Measurements from ENCODE around the gene ZNF710.
A peak's percentile ranks its signal among the peaks of the same experiment; 100 is the strongest.

The ZNF710 gene

GRCh38 chr15:89997079-89997478 is 4.0 kb upstream of the ZNF710 start:
- no peak for DNase-seq (ENCODE audit: low read depth, low spot score)

GRCh38 chr15:89998141-89998661 is 2.9 kb upstream of the ZNF710 start:
- no peak for DNase-seq (ENCODE audit: low read depth, low spot score)

- no peak for DNase-seq (ENCODE audit: low read depth, low spot score)
Observed at GRCh38 chr15:89998923-89999675, 2.0 kb upstream of the ZNF710 start.

- DNase-seq (ENCODE audit: low read depth, low spot score) = no peak
Observed at GRCh38 chr15:89999676-90000185, 1.4 kb upstream of the ZNF710 start.

- DNase-seq (ENCODE audit: low read depth, low spot score) = no peak
Observed at GRCh38 chr15:90000186-90001001, 730 bp upstream of the ZNF710 start.

GRCh38 chr15:90001683-90002427 is 731 bp downstream of the ZNF710 start:
- peak; percentile 21 for DNase-seq (ENCODE audit: low read depth, low spot score)

GRCh38 chr15:90002428-90002844 is 1.3 kb downstream of the ZNF710 start:
- DNase-seq (ENCODE audit: low read depth, low spot score) = no peak

- no peak for DNase-seq (ENCODE audit: low read depth, low spot score)
Observed at GRCh38 chr15:90003736-90004135, 2.6 kb downstream of the ZNF710 start.

GRCh38 chr15:90004252-90004651 is 3.1 kb downstream of the ZNF710 start:
- DNase-seq (ENCODE audit: low read depth, low spot score) = no peak

- DNase-seq (ENCODE audit: low read depth, low spot score) = no peak
Observed at GRCh38 chr15:90004671-90005070, 3.5 kb downstream of the ZNF710 start.

GRCh38 chr15:90006217-90007075 is 5.3 kb downstream of the ZNF710 start:
- no peak for DNase-seq (ENCODE audit: low read depth, low spot score)

GRCh38 chr15:90007076-90007460 is 5.9 kb downstream of the ZNF710 start:
- DNase-seq (ENCODE audit: low read depth, low spot score) = no peak

- DNase-seq (ENCODE audit: low read depth, low spot score) = no peak
Observed at GRCh38 chr15:90008607-90009006, 7.5 kb downstream of the ZNF710 start.

GRCh38 chr15:90009301-90010022 is 8.3 kb downstream of the ZNF710 start:
- DNase-seq (ENCODE audit: low read depth, low spot score) = no peak

GRCh38 chr15:90011705-90012104 is 10.6 kb downstream of the ZNF710 start:
- DNase-seq (ENCODE audit: low read depth, low spot score) = no peak

GRCh38 chr15:90013503-90013937 is 12.4 kb downstream of the ZNF710 start:
- DNase-seq (ENCODE audit: low read depth, low spot score) = no peak

GRCh38 chr15:90015294-90015693 is 14.2 kb downstream of the ZNF710 start:
- no peak for DNase-seq (ENCODE audit: low read depth, low spot score)

- no peak for DNase-seq (ENCODE audit: low read depth, low spot score)
Observed at GRCh38 chr15:90015749-90016148, 14.6 kb downstream of the ZNF710 start.

GRCh38 chr15:90016721-90017120 is 15.6 kb downstream of the ZNF710 start:
- DNase-seq (ENCODE audit: low read depth, low spot score) = no peak

- DNase-seq (ENCODE audit: low read depth, low spot score) = no peak
Observed at GRCh38 chr15:90018216-90018831, 17.2 kb downstream of the ZNF710 start.

Measured in activated CD4-positive, CD25-positive, alpha-beta regulatory T cell treated with anti-CD3 and anti-CD28 coated beads, Interleukin-2, amount 50 U/mL, for 16 hours (primary cell).